ENCODE data around the gene MPG. TPM values are rescaled to one million over a fixed set of nuclear protein-coding genes. Genes with fewer than 3 reads are reported as not detected.
A peak's percentile ranks its signal among the peaks of the same experiment; 100 is the strongest.
"Not testable (repeated sequence)": the region's sequence is repeated elsewhere in the genome, so short reads cannot be mapped to it uniquely, and the experiment has no call there.

The MPG gene
- total RNA-seq = 42.0 TPM

DNA sequence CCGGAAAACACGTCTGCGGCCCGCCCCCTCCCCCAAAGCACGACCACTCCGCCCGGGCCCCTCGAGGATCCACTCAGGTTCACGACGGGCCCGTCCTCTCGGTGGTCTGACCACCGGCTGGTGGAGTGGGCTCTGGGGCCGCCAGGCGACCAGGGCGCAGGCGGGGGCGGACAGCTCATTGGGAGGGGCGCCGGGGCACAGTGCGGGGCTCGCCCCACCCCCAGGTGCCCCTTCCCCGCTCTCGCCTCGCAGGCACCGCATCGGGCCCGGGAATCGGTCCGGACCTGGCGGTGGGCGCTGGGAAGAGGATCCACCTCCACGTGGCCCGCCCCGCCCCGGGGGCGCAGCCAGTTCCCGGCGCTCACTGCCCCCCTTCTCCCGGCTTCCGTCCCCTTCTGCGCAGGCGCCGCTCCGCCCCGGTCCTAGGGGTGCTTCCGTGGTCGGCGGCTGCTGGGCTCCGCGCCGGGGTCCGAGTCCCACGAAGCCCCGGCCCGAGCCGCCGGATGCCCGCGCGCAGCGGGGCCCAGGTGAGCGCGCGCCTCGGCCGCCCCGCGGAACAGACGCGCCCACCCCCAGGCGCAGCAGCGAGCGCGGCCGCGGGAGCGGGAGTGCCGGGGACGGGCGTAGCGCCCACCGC, at the start of gene MPG:
MPG (plus strand) TSS at position 419 of the 637 bp plus-strand sequence; CDS start at position 504, 85 bp downstream.
- DNase-seq = peak; percentile 95

- DNase-seq = not testable (repeated sequence)
These were observed 47.4 kb upstream of the MPG start for GRCh38 chr16:30627-31026.

DNA sequence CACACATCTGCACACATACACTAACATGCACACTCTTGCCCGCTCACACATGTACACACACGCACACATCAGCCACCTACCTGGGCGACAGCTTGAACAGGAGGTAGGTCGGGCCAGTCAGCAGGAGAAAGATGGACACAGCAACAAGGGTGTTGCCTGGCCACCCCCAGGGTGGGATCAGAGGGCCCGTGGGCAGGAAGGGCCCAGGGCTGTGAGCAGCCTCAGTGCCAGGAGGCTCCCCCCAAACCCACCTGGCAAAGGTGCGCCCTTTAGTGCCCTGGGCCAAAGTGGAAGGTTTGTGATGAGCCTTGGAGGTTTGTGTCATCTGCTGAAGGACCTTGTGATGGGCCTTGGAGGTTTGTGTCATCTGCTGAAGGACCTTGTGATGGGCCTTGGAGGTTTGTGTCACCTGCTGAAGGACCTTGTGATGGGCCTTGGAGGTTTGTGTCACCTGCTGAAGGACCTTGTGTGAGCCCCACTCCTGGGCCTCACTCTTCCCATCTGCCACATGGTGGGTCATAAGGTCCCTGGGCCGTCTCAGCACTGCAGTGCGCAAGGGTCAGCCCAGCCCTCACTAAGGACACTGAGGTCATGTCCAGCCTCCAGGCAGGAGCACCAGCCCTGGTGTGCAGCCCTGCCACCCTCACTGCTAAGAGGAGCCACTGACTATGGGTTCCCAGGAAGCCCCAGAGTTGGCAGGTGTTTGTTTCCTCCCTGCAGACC, 44.7 kb upstream of the MPG start:
- DNase-seq = not testable (repeated sequence)

DNA sequence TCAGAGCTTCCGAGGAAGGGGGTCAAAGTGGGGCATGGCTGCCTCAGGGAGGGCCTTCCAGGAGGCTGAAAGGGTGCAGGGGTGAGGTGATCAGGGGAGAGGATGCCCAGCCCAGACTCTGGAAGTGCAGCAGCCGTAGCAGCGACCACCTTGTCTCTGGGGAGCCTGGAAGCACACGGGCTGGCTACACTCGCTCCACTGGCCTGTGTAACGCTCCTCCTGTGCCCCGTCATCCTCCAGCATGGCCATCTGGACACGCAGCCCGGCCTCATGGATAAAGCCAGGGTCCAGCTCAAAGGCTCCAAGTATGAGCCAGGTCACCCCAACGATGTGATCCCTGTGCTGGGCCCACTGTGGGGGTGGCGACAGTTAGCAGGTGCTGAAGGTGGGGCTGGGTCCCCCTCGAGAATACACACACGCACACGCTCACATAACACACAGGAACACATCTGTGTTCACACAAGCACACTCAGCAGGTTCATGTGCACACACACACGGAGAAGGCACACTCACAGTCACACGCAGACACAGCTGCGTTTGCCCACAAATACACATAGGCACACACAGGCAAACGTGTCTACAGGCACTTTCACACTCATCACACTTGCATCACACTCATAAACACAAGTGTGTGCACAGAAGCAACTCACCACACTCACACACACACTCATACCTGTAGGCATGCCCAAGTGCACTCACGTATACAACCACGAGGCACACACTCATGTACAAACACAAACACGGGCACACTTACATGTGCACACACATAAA, 44.0 kb upstream of the MPG start:
- no peak for DNase-seq

DNA sequence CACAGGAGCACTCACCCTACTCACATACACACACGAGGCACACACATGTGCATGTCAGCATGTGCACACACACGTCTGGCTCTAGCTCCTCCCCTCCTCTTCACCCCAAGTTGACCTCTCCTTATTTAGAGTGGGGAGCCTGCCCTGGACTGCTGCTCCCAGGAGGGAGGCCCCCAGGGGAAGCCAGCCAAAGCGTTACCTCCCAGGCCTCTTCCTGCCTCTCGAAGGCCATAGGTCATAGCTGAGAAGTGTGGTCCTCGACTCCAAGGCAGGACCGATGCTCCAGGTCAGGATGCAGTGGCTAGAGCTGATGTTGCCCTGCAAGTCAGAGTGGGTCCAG, 43.4 kb upstream of the MPG start:
- DNase-seq = no peak

GRCh38 chr16:35011-35677, 42.9 kb upstream of the MPG start:
- DNase-seq = no peak

DNA sequence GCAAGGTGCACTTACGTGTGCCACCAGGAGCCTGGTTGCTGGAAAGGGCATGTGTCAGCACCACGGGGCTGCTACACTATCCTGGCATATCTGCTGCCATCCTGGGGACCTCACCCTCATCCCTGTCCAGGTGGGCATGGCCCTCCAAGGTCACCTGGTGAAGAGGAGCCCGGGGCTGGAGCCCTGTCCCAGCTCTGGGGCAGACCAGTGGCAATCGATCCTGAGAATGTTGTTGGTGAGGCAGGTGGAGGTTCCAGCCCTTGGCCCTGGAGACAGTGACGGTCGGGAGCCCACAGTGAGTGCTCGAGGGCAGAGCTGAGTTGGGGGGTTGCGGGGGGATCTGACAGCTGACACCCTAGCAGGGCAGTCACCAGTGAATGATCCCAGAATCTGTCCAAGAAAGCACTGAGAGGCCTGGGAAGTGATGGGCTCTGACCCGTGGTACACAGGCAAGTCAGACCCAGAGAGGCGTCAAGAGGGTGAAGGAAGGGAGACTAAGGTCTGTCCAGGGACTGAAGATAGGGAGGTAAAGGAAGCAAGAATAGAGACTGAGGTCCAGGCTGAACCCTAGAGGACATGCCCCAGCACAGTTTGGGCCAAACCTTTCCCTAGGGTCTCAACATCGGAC, 42.2 kb upstream of the MPG start:
- no peak for DNase-seq

GRCh38 chr16:36336-36984, 41.6 kb upstream of the MPG start:
- no peak for DNase-seq

GRCh38 chr16:37511-37910, 40.5 kb upstream of the MPG start:
- no peak for DNase-seq

DNA sequence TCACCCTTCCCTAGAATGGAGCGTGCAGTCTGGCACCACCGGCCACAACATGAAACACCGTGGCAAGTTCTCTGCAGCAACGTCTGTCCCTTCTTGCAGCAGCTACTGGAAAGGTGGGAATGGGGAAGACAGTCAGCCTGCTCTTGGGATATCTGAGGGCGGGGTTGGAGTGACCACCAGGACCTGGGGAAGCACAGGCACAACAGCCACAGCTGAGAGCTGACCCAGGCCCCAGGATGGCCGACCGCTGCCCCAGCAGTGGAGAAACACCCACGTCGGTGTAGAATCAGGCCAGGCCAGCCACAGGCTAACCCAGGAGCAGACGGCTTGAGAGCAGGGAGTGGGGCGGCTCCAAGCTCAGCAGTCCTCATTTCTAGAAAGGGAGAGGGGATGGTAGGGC, 39.8 kb upstream of the MPG start:
- not testable (repeated sequence) for DNase-seq

- no peak for DNase-seq
These were observed 38.8 kb upstream of the MPG start for GRCh38 chr16:38941-39892.

DNA sequence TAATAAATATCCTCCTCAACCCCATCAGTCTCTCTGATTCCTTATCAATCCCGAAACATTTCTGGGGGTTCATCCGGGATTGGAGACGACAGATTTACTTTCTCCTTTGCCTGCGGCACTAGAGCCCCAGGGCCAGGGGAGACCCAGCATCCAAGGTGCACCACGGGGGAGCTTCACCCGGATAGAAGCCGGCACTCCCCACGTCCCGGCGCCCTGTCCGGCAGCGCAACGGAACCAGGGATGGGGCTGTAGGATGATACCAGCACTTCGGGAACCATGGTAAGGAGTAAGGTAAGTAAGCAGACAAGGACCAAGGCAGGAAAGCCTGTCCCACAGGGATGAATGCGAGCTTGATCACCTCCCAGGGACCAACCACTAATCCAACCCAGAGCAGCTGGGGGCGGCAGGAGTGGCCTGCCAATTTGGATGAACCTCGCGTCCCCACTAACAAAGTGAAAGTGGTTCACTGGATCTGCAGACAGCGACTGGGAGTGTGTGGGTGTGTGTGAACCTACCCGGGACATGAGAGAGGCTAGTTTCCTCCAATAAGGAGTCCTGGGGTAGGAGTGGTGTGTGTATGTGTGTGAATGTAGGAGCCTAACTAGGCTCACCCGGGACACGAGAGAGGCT, 36.5 kb upstream of the MPG start:
- no peak for DNase-seq

GRCh38 chr16:42069-42457, 36.0 kb upstream of the MPG start:
- DNase-seq = no peak

- no peak for DNase-seq
These were observed 35.3 kb upstream of the MPG start for GRCh38 chr16:42691-43090.

- no peak for DNase-seq
These were observed 34.7 kb upstream of the MPG start for GRCh38 chr16:43294-43693.

DNA sequence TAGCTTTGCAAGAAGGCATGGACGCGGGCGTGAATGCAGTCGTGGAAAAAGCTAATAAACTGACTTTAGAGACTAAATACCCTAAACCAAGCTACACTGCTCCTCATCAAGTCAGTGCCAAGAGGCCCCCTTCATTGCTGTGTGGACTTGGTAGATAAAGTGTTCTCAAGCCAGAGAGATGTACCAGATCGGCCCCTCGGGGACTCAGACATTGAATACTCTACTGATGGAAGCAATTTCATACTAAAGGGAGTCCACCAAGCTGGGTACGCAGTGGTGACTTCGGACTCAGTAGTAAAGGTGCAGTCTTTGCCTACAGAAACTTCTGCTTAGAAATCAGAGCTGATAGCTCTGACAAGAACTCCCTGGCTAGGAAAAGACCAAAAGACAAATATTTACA, 33.4 kb upstream of the MPG start:
- no peak for DNase-seq

DNA sequence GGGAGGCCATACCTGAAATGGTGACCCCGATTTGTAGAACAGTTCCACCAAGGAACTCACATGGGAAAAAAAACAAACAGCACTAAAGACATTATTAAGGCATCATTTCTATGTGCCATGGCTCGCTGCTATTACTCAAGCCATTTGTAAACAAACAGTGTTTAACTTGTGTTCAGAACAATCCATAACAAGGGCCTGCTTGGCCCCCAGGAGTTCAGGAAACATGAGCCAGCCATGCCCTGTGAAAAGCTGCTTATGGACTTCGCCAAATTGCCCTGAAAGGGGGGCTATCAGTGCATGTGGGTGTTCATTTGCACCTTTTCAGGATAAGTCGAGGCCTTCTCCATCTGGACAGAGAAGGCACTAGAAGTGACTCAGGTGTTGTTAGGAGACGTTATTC, 32.6 kb upstream of the MPG start:
- DNase-seq = no peak

DNA sequence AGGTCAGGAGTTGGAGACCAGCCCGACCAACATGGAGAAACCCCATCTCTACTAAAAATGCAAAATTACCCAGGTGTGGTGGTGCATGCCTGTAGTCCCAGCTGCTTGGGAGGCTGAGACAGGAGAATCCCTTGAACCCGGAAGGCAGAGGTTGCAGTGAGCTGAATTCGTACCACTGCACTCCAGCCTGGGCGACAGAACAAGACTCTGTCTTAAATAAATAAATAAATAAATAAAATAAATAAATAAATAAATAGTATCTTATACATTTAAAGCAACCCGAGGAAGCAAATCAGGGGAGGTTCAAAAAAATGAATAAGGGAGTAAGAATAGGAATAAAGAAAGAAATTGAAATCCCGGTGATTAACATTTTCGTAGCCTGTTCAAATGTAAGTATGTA, 31.5 kb upstream of the MPG start:
- DNase-seq = not testable (repeated sequence)

GRCh38 chr16:47234-47633, 30.8 kb upstream of the MPG start:
- no peak for DNase-seq

Data from tongue (tissue), 2 donors.